SK-N-SH (cell line): ENCODE measurements around the gene TEAD1. TPM values are rescaled to one million over a fixed set of nuclear protein-coding genes. Genes with fewer than 3 reads are reported as not detected.

Experiments
- CTCF ChIA-PET: fragments of 300-600, 350-600 bp; formaldehyde crosslinking; extraction: SDS; loops from one replicate; lab custom pipeline; 2021; lab: Yijun Ruan, JAX
- POLR2A ChIA-PET: fragments of 350-600 bp; sonication (Branson Sonifier 250); formaldehyde crosslinking; extraction: SDS; loops from one replicate; lab custom pipeline; 2020; ENCODE audit warnings: antibody characterized with exemption, inconsistent platforms; lab: Yijun Ruan, JAX
- DNase-seq: peaks from one replicate; pipeline ENCODE4 v3.0.0; 2012
- H2AFZ ChIP-seq: fragments of 200-600 bp; sonication (generic); 2 replicates; pipeline ENCODE4 v1.8.1; 2016; ENCODE audit warnings: antibody characterized with exemption, mild to moderate bottlenecking, low read depth
- H3F3A ChIP-seq: fragments of 200-600 bp; sonication (generic); replicated peaks from 2 replicates; pipeline ENCODE3; 2016; ENCODE audit warnings: antibody characterized with exemption, mild to moderate bottlenecking; ENCODE audit not compliant: insufficient read depth
- H3K27ac ChIP-seq, 2 experiments: fragments of 200-500 bp in 1 of 2; fragments of 200-600 bp in 1 of 2; sonication (Bioruptor generic) in 1 of 2; sonication (generic), shearing (Covaris generic) in 1 of 2; 2 replicates each; pipeline versions ENCODE4 v1.5.1 to v1.6.1; 2014 to 2016; ENCODE audit warnings: low read depth in 2 of 2, inconsistent platforms in 1 of 2, low read length in 1 of 2, mild to moderate bottlenecking in 1 of 2, mixed read lengths in 1 of 2
- H3K27me3 ChIP-seq: fragments of 200-600 bp; sonication (generic), shearing (Covaris generic); 2 replicates; pipeline ENCODE4 v1.6.1; 2016; ENCODE audit warnings: mixed run types; ENCODE audit not compliant: insufficient read depth
- H3K36me3 ChIP-seq, 2 experiments: fragments of 200-500 bp in 1 of 2; fragments of 200-600 bp in 1 of 2; sonication (Bioruptor generic) in 1 of 2; sonication (generic) in 1 of 2; replicated peaks in 1 of 2; 2 replicates each; pipeline versions ENCODE3 to v1.5.1; 2014 to 2016; ENCODE audit warnings: low read length in 1 of 2, mild to moderate bottlenecking in 1 of 2; ENCODE audit not compliant: insufficient read depth in 2 of 2, control insufficient read depth in 1 of 2
- H3K4me1 ChIP-seq, 2 experiments: fragments of 200-500 bp in 1 of 2; fragments of 200-600 bp in 1 of 2; sonication (Bioruptor generic) in 1 of 2; sonication (generic), shearing (Covaris generic) in 1 of 2; 2 replicates each; pipeline versions ENCODE4 v1.5.1 to v1.6.1; 2014 to 2016; ENCODE audit warnings: low read depth in 1 of 2, low read length in 1 of 2, mixed run types in 1 of 2; ENCODE audit not compliant: insufficient read depth in 2 of 2, control insufficient read depth in 1 of 2
- H3K4me2 ChIP-seq: fragments of 200-600 bp; sonication (generic), shearing (Covaris generic); 2 replicates; pipeline ENCODE4 v1.6.1; 2017; ENCODE audit warnings: mixed run types
- H3K4me3 ChIP-seq, 2 experiments: fragments of 200-500 bp in 1 of 2; fragments of 200-600 bp in 1 of 2; sonication (Bioruptor generic) in 1 of 2; sonication (generic), shearing (Covaris generic) in 1 of 2; 2 replicates each; pipeline versions ENCODE4 v1.5.1 to v1.8.1; 2014 to 2016; ENCODE audit warnings: low read depth in 2 of 2, inconsistent platforms in 1 of 2, low read length in 1 of 2, mild to moderate bottlenecking in 1 of 2, mixed read lengths in 1 of 2, moderate library complexity in 1 of 2
- H3K79me2 ChIP-seq: fragments of 200-600 bp; sonication (generic); 2 replicates; pipeline ENCODE4 v1.8.1; 2017; ENCODE audit warnings: mild to moderate bottlenecking; ENCODE audit not compliant: insufficient read depth
- H3K9ac ChIP-seq: fragments of 200-600 bp; sonication (generic); 2 replicates; pipeline ENCODE4 v1.6.1; 2017; ENCODE audit warnings: mixed run types
- H3K9me2 ChIP-seq: fragments of 200-600 bp; sonication (generic); 2 replicates; pipeline ENCODE4 v1.6.1; 2017; ENCODE audit warnings: mixed run types
- H3K9me3 ChIP-seq: fragments of 200-600 bp; sonication (generic); 2 replicates; pipeline ENCODE4 v1.6.1; 2017; ENCODE audit warnings: mixed run types, mild to moderate bottlenecking, moderate library complexity
- H4K20me1 ChIP-seq: fragments of 200-600 bp; sonication (generic); 2 replicates; pipeline ENCODE4 v1.6.1; 2017; ENCODE audit warnings: mild to moderate bottlenecking, mixed run types; ENCODE audit not compliant: insufficient read depth
- CHD2 ChIP-seq: fragments of 150-350 bp; IDR thresholded peaks from 2 replicates; pipeline ENCODE4 v1.6.1; 2018; ENCODE audit warnings: low read length; ENCODE audit not compliant: partially characterized antibody
- FOXM1 ChIP-seq: IDR thresholded peaks from 2 replicates; pipeline ENCODE4 v1.4.0; 2012; ENCODE audit warnings: low read depth, mild to moderate bottlenecking
- GABPA ChIP-seq: IDR thresholded peaks from 2 replicates; pipeline ENCODE4 v1.4.0; 2012; ENCODE audit warnings: low read depth, mild to moderate bottlenecking
- GATA2 ChIP-seq: sonication (generic); formaldehyde crosslinking; IDR thresholded peaks from 2 replicates; pipeline ENCODE4 v1.5.0; 2020; ENCODE audit warnings: mild to moderate bottlenecking, missing genetic modification reagents
- POLR2AphosphoS5 ChIP-seq: IDR thresholded peaks from 2 replicates; pipeline ENCODE4 v1.6.1; 2012; ENCODE audit warnings: low read depth, low read length
- RCOR1 ChIP-seq: fragments of 150-350 bp; IDR thresholded peaks from 2 replicates; pipeline ENCODE4 v1.6.1; 2017; ENCODE audit warnings: antibody characterized with exemption, low read length
- TEAD4 ChIP-seq: IDR thresholded peaks from 2 replicates; pipeline ENCODE4 v1.4.0; 2012; ENCODE audit warnings: mild to moderate bottlenecking, borderline replicate concordance; ENCODE audit not compliant: insufficient read depth
- WGBS: methylation state at CpG from one replicate; pipeline ENCODE4 v1.1.6; 2017; ENCODE audit warnings: low lambda C conversion rate; 5-methylcytosine and 5-hydroxymethylcytosine counted together
- polyA plus RNA-seq, 3 experiments: library from polyadenylated mRNA; depleted of rRNA; stranded (reverse); fragments of >200 nt; gene quantifications; 2 replicates each; pipeline ENCODE4 v1.2.3, GENCODE V29; 2012
- TF ChIP-seq, protein P1 (sequence below): IDR thresholded peaks from 2 replicates; pipeline ENCODE4 v1.4.0; 2012; ENCODE audit warnings: low read depth, borderline replicate concordance
- TF ChIP-seq, protein P2 (sequence below): fragments of 150-350 bp; IDR thresholded peaks from 2 replicates; pipeline ENCODE4 v1.6.1; 2016; ENCODE audit warnings: mild to moderate bottlenecking, low read depth, low read length
- TF ChIP-seq, protein P3 (sequence below): IDR thresholded peaks from 2 replicates; pipeline ENCODE4; 2012
- TF ChIP-seq, protein P4 (sequence below): IDR thresholded peaks from 2 replicates; pipeline ENCODE4 v1.4.0; 2012; ENCODE audit warnings: low read depth
- TF ChIP-seq, protein P5 (sequence below): IDR thresholded peaks from 2 replicates; pipeline ENCODE4 v1.6.1; 2012; ENCODE audit warnings: mild to moderate bottlenecking, low read depth, low read length, moderate library complexity

The TEAD1 gene
- polyA plus RNA-seq, 1 of the 3 experiments (the other 2 are of a cell fraction), result 31.2 TPM

DNA sequence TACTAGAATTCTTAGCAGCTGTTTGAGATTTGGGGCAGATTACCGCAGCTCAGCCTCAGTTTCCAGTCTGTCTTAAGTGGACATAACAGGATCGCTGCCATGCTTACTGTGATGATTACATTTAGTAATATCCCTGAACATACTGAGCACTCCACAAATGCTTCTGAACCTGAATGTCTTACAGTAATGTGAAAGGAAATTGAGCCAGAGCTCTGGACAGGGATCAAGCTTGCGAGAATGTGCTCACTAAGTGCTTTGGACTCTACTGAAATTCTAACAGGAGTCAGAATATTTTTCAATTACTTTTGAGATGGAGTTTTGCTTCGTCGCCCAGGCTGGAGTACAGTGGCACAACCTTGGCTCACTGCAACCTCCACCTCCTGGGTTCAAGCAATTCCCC, 216.3 kb downstream of the TEAD1 start:
- no peaks in the 10 kb centered on the region for H4K20me1 ChIP-seq
- no peak for DNase-seq
- H3K36me3 ChIP-seq, result peaks cover 38 to 48% of the 10 kb centered on the region in 2 experiments
- ChIA-PET POLR2A (no interaction called here), CTCF (interaction anchor here (1.2 to 7.0 kb wide), 10 partner anchors 9 to 603 kb away, joined by 3 to 95 read pairs (median 16); no protein-coding TSS in a partner anchor)
- H2AFZ ChIP-seq, result no peak overlapping the region
- 93% methylated on average over 5 of the region's 5 CpGs for WGBS
- no peaks in the 10 kb centered on the region for H3K27me3 ChIP-seq
- no peak overlapping the region for H3K4me3 ChIP-seq
- peaks cover 42% of the 10 kb centered on the region for H3K79me2 ChIP-seq
- no peaks in the 10 kb centered on the region for H3K9me3 ChIP-seq
- H3K9me2 ChIP-seq, result no peaks in the 10 kb centered on the region
- H3K4me1 ChIP-seq, result peaks cover 20 to 35% of the 10 kb centered on the region in 2 experiments
- TF ChIP-seq, protein P1, sequence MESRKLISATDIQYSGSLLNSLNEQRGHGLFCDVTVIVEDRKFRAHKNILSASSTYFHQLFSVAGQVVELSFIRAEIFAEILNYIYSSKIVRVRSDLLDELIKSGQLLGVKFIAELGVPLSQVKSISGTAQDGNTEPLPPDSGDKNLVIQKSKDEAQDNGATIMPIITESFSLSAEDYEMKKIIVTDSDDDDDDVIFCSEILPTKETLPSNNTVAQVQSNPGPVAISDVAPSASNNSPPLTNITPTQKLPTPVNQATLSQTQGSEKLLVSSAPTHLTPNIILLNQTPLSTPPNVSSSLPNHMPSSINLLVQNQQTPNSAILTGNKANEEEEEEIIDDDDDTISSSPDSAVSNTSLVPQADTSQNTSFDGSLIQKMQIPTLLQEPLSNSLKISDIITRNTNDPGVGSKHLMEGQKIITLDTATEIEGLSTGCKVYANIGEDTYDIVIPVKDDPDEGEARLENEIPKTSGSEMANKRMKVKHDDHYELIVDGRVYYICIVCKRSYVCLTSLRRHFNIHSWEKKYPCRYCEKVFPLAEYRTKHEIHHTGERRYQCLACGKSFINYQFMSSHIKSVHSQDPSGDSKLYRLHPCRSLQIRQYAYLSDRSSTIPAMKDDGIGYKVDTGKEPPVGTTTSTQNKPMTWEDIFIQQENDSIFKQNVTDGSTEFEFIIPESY, result no peak
- TF ChIP-seq GABPA (no peak), POLR2AphosphoS5 (no peak), CHD2 (no peak), TEAD4 (no peak), RCOR1 (no peak), GATA2 (CRISPR knock-in tag) (no peak), FOXM1 (no peak)
- TF ChIP-seq, protein P2, sequence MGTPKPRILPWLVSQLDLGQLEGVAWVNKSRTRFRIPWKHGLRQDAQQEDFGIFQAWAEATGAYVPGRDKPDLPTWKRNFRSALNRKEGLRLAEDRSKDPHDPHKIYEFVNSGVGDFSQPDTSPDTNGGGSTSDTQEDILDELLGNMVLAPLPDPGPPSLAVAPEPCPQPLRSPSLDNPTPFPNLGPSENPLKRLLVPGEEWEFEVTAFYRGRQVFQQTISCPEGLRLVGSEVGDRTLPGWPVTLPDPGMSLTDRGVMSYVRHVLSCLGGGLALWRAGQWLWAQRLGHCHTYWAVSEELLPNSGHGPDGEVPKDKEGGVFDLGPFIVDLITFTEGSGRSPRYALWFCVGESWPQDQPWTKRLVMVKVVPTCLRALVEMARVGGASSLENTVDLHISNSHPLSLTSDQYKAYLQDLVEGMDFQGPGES, result no peak
- TF ChIP-seq, protein P3, sequence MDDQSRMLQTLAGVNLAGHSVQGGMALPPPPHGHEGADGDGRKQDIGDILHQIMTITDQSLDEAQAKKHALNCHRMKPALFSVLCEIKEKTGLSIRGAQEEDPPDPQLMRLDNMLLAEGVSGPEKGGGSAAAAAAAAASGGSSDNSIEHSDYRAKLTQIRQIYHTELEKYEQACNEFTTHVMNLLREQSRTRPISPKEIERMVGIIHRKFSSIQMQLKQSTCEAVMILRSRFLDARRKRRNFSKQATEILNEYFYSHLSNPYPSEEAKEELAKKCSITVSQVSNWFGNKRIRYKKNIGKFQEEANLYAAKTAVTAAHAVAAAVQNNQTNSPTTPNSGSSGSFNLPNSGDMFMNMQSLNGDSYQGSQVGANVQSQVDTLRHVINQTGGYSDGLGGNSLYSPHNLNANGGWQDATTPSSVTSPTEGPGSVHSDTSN, result no peak
- TF ChIP-seq, protein P4, sequence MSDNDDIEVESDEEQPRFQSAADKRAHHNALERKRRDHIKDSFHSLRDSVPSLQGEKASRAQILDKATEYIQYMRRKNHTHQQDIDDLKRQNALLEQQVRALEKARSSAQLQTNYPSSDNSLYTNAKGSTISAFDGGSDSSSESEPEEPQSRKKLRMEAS, result no peak
- TF ChIP-seq, protein P5, sequence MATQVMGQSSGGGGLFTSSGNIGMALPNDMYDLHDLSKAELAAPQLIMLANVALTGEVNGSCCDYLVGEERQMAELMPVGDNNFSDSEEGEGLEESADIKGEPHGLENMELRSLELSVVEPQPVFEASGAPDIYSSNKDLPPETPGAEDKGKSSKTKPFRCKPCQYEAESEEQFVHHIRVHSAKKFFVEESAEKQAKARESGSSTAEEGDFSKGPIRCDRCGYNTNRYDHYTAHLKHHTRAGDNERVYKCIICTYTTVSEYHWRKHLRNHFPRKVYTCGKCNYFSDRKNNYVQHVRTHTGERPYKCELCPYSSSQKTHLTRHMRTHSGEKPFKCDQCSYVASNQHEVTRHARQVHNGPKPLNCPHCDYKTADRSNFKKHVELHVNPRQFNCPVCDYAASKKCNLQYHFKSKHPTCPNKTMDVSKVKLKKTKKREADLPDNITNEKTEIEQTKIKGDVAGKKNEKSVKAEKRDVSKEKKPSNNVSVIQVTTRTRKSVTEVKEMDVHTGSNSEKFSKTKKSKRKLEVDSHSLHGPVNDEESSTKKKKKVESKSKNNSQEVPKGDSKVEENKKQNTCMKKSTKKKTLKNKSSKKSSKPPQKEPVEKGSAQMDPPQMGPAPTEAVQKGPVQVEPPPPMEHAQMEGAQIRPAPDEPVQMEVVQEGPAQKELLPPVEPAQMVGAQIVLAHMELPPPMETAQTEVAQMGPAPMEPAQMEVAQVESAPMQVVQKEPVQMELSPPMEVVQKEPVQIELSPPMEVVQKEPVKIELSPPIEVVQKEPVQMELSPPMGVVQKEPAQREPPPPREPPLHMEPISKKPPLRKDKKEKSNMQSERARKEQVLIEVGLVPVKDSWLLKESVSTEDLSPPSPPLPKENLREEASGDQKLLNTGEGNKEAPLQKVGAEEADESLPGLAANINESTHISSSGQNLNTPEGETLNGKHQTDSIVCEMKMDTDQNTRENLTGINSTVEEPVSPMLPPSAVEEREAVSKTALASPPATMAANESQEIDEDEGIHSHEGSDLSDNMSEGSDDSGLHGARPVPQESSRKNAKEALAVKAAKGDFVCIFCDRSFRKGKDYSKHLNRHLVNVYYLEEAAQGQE, result no peak
- TF ChIP-seq, all 33 proteins: peak for 0
- no peak overlapping the region for H3K9ac ChIP-seq
- H3F3A ChIP-seq, result peaks cover 6% of the 10 kb centered on the region
- peak overlapping the region; percentile 18 to 55; a peak in 2 of 4 replicates for H3K27ac ChIP-seq
- H3K4me2 ChIP-seq, result no peak overlapping the region
